Esophagus squamous epithelium (tissue), 5 donors: ENCODE data around the gene EIPR1. TPM values are rescaled to one million over a fixed set of nuclear protein-coding genes. Genes with fewer than 3 reads are reported as not detected.

Experiments
- DNase-seq: peaks from one replicate; lab custom pipeline; 2025; lab: John Stamatoyannopoulos, UW
- H3K27ac ChIP-seq, 4 donors: fragments of 200-600 bp; sonication (generic); one replicate each; pipeline ENCODE4 v1.5.1; 2016 to 2019; ENCODE audit warnings: mild to moderate bottlenecking in 1 of 4
- H3K27me3 ChIP-seq, 4 donors: fragments of 200-600 bp; sonication (generic); 1 replicate in 3 of 4; 2 replicates in 1 of 4; pipeline versions ENCODE4 v1.5.1 to v1.6.0; 2017 to 2021; ENCODE audit warnings: antibody characterized with exemption in 1 of 4
- H3K36me3 ChIP-seq, 3 donors: fragments of 200-600 bp; sonication (generic); one replicate each; pipeline ENCODE4 v1.5.1; 2016 to 2019
- H3K4me1 ChIP-seq, 3 donors: fragments of 200-600 bp; sonication (generic); one replicate each; pipeline ENCODE4 v1.5.1; 2017 to 2019
- H3K4me3 ChIP-seq, 4 donors: fragments of 200-600 bp; sonication (generic); 1 replicate in 3 of 4; 2 replicates in 1 of 4; pipeline ENCODE4 v1.5.1; 2016 to 2019; ENCODE audit warnings: mild to moderate bottlenecking in 2 of 4, moderate library complexity in 1 of 4
- H3K9me3 ChIP-seq, 3 donors: fragments of 200-600 bp; sonication (generic); one replicate each; pipeline ENCODE4 v1.5.1; 2016 to 2019
- POLR2A ChIP-seq, 4 donors: fragments of 450-650 bp; IDR thresholded peaks; one replicate each; pipeline ENCODE4 v1.6.1; 2017; ENCODE audit warnings: antibody characterized with exemption in 4 of 4, mild to moderate bottlenecking in 4 of 4, moderate library complexity in 3 of 4
- WGBS, 2 donors: methylation state at CpG; one replicate each; pipeline ENCODE4 v1.1.5; 2018; 5-methylcytosine and 5-hydroxymethylcytosine counted together
- intact Hi-C: fragments of 100-400 bp; cut with DNase I; formaldehyde crosslinking; loops from one replicate; pipeline ENCODE4 v1.15.0; 2022
- total RNA-seq, 4 donors: library from RNA; depleted of rRNA; stranded (reverse); fragments of >200 nt; gene quantifications; one replicate each; pipeline ENCODE4 v1.1.0, GENCODE V29; 2016
- TF ChIP-seq, protein P1 (sequence below), 6 experiments: fragments of 450-650 bp in 4 of 6; fragments of 200-600 bp in 2 of 6; sonication (generic) in 2 of 6; IDR thresholded peaks; one replicate each; pipeline ENCODE4 v1.5.1; 2016 to 2019; ENCODE audit warnings: antibody characterized with exemption in 6 of 6, mild to moderate bottlenecking in 4 of 6, moderate library complexity in 4 of 6
- donor health status: DM: yes; HTN: yes; CAD: no.

Gene EIPR1
- total RNA-seq, 4 donors from 2014 or later = 27.3 to 50.6 (median 31.9) TPM

DNA sequence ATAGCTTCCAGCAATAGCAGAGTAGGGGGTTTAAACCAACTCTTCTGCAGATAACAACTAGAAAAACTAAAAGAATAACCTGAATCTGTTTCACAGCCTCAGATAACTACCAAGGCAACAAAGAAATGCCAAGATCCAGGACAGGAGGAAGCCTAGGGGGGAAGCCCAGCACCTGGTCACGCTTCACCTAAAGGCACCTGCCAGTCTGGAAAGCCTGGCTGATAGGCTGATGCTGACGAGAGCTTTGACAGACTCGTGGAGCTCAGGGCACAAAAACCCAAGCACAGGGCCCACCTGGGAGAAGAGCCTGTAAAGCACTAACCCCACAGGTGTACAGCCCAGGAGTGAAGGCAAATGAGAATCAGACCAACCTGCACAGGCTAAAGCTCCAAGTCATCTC is 22.6 kb downstream of the EIPR1 start:
- no peak for DNase-seq
- TF ChIP-seq, protein P1, sequence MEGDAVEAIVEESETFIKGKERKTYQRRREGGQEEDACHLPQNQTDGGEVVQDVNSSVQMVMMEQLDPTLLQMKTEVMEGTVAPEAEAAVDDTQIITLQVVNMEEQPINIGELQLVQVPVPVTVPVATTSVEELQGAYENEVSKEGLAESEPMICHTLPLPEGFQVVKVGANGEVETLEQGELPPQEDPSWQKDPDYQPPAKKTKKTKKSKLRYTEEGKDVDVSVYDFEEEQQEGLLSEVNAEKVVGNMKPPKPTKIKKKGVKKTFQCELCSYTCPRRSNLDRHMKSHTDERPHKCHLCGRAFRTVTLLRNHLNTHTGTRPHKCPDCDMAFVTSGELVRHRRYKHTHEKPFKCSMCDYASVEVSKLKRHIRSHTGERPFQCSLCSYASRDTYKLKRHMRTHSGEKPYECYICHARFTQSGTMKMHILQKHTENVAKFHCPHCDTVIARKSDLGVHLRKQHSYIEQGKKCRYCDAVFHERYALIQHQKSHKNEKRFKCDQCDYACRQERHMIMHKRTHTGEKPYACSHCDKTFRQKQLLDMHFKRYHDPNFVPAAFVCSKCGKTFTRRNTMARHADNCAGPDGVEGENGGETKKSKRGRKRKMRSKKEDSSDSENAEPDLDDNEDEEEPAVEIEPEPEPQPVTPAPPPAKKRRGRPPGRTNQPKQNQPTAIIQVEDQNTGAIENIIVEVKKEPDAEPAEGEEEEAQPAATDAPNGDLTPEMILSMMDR (IDR thresholded peaks at IDR 0.05) = no peak
- no peak for TF ChIP-seq POLR2A (IDR thresholded peaks at IDR 0.05)
- peaks cover 0 to 26% (median 0%) of the 10 kb centered on the region in 3 donors for H3K36me3 ChIP-seq
- no peak overlapping the region for H3K27ac ChIP-seq
- no peak overlapping the region for H3K4me3 ChIP-seq
- WGBS, 2 donors = 71 to 93% methylated on average over 3 of the region's 3 CpGs
- H3K4me1 ChIP-seq = peaks cover 0 to 31% (median 0%) of the 10 kb centered on the region in 3 donors
- no peaks in the 10 kb centered on the region for H3K27me3 ChIP-seq
- peaks cover 0 to 3% (median 0%) of the 10 kb centered on the region in 3 donors for H3K9me3 ChIP-seq
- intact Hi-C loops = no loop called here

DNA sequence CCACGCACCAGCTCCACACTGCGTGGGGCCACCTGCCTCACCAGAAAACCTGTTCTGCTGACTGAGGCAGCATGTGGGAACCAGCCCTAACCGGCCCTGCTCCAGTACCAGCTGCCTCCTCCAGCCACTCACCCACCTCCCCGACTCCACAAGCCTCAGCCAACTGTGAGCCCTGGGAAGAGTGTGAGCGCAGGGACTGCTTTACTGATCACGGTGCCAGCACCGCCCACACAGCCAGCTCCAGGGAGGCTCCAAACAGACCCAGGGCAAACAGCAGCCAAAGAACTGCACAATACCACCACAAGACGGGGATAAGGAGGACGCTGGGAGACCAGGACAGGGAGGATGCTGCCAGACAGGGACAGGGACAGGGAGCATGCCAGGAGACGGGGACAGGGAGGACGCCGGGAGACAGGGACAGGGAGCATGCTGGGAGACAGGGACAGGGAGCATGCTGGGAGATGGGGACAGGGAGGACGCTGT is 28.4 kb downstream of the EIPR1 start:
- peak overlapping the region in 3 of 4 donors; percentile 19 to 42 (median 30) for H3K27ac ChIP-seq
- intact Hi-C loops = no loop called here
- TF ChIP-seq POLR2A (IDR thresholded peaks at IDR 0.05) = no peak
- TF ChIP-seq, protein P1 (IDR thresholded peaks at IDR 0.05) = no peak
- H3K27me3 ChIP-seq = no peaks in the 10 kb centered on the region
- 34 to 49% methylated on average over 6 to 10 of the region's 13 CpGs for WGBS, 2 donors
- H3K4me1 ChIP-seq = peaks cover 0 to 18% (median 0%) of the 10 kb centered on the region in 3 donors
- H3K4me3 ChIP-seq = peak overlapping the region; percentile 13 to 41 (median 27)
- H3K9me3 ChIP-seq = peaks cover 0 to 3% (median 0%) of the 10 kb centered on the region in 3 donors
- no peak for DNase-seq
- H3K36me3 ChIP-seq = peaks cover 0 to 48% (median 0%) of the 10 kb centered on the region in 3 donors

DNA sequence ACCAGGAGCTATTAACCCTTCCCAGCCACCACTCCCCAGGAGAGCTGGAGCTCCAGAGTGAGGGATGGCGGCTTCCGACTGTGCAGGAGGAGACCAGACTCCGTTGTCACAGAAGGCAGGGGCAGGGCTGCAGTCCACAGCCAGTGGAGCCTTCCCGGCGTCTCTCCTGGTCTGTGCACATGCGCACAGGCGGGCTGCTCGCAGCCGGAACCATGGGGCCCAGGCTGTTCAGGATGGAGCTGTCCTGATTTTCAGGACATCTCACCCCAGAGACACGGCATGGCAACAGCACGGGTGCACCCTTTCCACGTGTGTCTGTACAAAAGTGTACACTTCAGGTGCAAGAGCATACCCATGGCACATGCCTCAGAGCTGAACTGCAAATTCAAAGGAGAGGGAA is 28.9 kb downstream of the EIPR1 start:
- Histone ChIP-seq H3K27me3 (no peaks in the 10 kb centered on the region), H3K36me3 (peaks cover 0 to 43% (median 0%) of the 10 kb centered on the region in 3 donors), H3K9me3 (peaks cover 0 to 3% (median 0%) of the 10 kb centered on the region in 3 donors), H3K27ac (peak overlapping the region in 3 of 4 donors; percentile 19 to 42 (median 30)), H3K4me1 (peaks cover 0 to 18% (median 0%) of the 10 kb centered on the region in 3 donors), H3K4me3 (peak overlapping the region; percentile 13 to 41 (median 27))
- TF ChIP-seq, protein P1 (IDR thresholded peaks at IDR 0.05) = no peak
- TF ChIP-seq POLR2A (IDR thresholded peaks at IDR 0.05) = no peak
- no peak for DNase-seq
- intact Hi-C loops = no loop called here
- 44 to 72% methylated on average over 3 to 8 of the region's 12 CpGs for WGBS, 2 donors

DNA sequence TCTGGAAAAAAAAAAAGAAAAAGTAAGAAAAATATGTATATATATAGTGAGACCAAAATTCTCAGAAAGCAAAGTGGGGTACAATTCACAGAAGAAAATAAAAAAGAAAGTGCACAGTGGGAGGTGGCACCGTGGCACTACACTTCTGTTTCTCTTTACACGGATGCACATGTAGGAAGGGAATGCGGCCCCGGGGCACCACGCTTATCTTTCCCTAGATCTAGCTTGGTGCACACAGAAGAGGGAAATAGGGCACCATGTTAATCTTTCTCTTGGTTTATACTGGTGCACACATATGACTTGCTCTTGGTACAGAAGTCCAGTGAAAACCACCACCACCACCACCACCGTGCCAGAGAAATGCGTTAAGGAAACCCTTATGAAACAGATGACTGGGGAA is 32.0 kb downstream of the EIPR1 start:
- WGBS, 2 donors = 94 to 96% methylated on average over 5 to 7 of the region's 7 CpGs
- peaks cover 0 to 18% (median 0%) of the 10 kb centered on the region in 3 donors for H3K4me1 ChIP-seq
- intact Hi-C loops = no loop called here
- no peak for DNase-seq
- H3K4me3 ChIP-seq = no peak overlapping the region
- H3K27ac ChIP-seq = no peak overlapping the region
- H3K36me3 ChIP-seq = peaks cover 0 to 28% (median 0%) of the 10 kb centered on the region in 3 donors
- no peak for TF ChIP-seq POLR2A (IDR thresholded peaks at IDR 0.05)
- TF ChIP-seq, protein P1 (IDR thresholded peaks at IDR 0.05) = no peak
- no peaks in the 10 kb centered on the region for H3K27me3 ChIP-seq
- H3K9me3 ChIP-seq = no peaks in the 10 kb centered on the region

DNA sequence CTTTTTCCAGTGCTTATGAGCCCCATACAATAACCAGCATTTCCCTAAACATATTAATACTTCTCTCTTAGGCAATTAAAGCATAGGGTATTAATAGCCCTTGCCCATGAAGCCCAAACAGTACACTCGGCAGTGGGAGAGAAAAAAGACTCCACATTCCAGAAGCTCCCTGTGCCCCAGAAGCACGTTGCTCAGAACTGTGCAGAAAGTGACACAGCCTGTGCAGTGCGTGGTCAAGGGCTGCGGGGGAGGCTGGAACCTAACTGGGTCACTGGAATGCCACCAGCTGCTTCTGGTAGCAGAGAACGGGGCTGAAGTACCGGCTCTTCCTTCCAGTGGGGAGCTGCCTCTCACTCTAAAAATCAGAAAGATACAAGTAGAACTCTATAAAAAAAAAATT is 32.7 kb downstream of the EIPR1 start:
- Histone ChIP-seq H3K9me3 (no peaks in the 10 kb centered on the region), H3K27me3 (no peaks in the 10 kb centered on the region), H3K27ac (no peak overlapping the region), H3K4me3 (no peak overlapping the region), H3K36me3 (peaks cover 0 to 31% (median 0%) of the 10 kb centered on the region in 3 donors), H3K4me1 (peaks cover 0 to 18% (median 0%) of the 10 kb centered on the region in 3 donors)
- no peak for DNase-seq
- intact Hi-C loops = no loop called here
- 95 to 100% methylated on average over 3 to 5 of the region's 6 CpGs for WGBS, 2 donors
- TF ChIP-seq POLR2A (IDR thresholded peaks at IDR 0.05) = no peak
- TF ChIP-seq, protein P1 (IDR thresholded peaks at IDR 0.05) = no peak
